Ovary (tissue), 9 donors: Measurements from ENCODE around the gene PLAAT3. TPM values are rescaled to one million over a fixed set of nuclear protein-coding genes. Genes with fewer than 3 reads are reported as not detected.

Source experiments
- DNase-seq, 5 donors: peaks; one replicate each; pipeline ENCODE4 v3.0.0-alpha.2; 2019 to 2020
- H3K27ac ChIP-seq, 2 donors: fragments of 200-600 bp; one replicate each; pipeline versions ENCODE4 v1.5.1 to v1.8.0; 2019 to 2022
- H3K27me3 ChIP-seq: fragments of 200-600 bp; one replicate; pipeline ENCODE4 v1.8.0; 2022
- H3K36me3 ChIP-seq: fragments of 200-600 bp; sonication (generic); one replicate; pipeline ENCODE4 v1.5.1; 2019
- H3K4me1 ChIP-seq: one replicate; pipeline ENCODE4 v1.8.1; 2013; ENCODE audit warnings: mild to moderate bottlenecking, moderate library complexity; ENCODE audit not compliant: insufficient read depth
- H3K4me3 ChIP-seq: fragments of 200-600 bp; sonication (generic); one replicate; pipeline ENCODE4 v1.5.1; 2017
- H3K9me3 ChIP-seq, 2 donors: fragments of 200-600 bp in 1 of 2; sonication (generic) in 1 of 2; one replicate each; pipeline versions ENCODE4 v1.5.1 to v1.8.1; 2013 to 2019; ENCODE audit warnings: mild to moderate bottlenecking in 1 of 2, moderate library complexity in 1 of 2
- EP300 ChIP-seq: sonication (generic); formaldehyde crosslinking; IDR thresholded peaks from one replicate; pipeline ENCODE4 v1.6.1; 2017; ENCODE audit warnings: antibody characterized with exemption
- POLR2A ChIP-seq: fragments of 450-650 bp; IDR thresholded peaks from one replicate; pipeline ENCODE4 v1.6.1; 2017; ENCODE audit warnings: antibody characterized with exemption, mild to moderate bottlenecking, moderate library complexity
- WGBS, 3 donors: extraction: QIAGEN DNeasy Blood & Tissue Kit in 1 of 3; methylation state at CpG; one replicate each; pipeline versions ENCODE4 v1.1.5 to v1.1.7; 2013 to 2017; 5-methylcytosine and 5-hydroxymethylcytosine counted together
- intact Hi-C, 4 donors: fragments of 100-400 bp; cut with DNase I; formaldehyde crosslinking; loops; one replicate each; pipeline versions ENCODE4 v1.11.0 to v1.15.1; 2022 to 2023
- polyA plus RNA-seq, 2 donors: library from polyadenylated mRNA; stranded (reverse); fragments of 200-250 nt in 1 of 2; fragments of 350-450 nt in 1 of 2; fragmentation: Illumina TruSeq in 1 of 2; extraction: RNeasy Lipid Tissue Mini Kit (QIAGEN cat#74804) in 1 of 2; gene quantifications; one replicate each; pipeline ENCODE4 v1.2.3, GENCODE V29; 2013 to 2014
- total RNA-seq, 7 donors: library from RNA; depleted of rRNA in 2 of 7; stranded (reverse); fragments of >200 nt in 2 of 7; fragmentation: NEBNext Ultra II Directional in 3 of 7; extraction: Animal tissue kit (Norgen Biotek cat#: 25700) in 3 of 7; gene quantifications; one replicate each; pipeline versions ENCODE4 v1.1.0 to v1.2.4, GENCODE V29; 2016 to 2023
- TF ChIP-seq, protein P1 (sequence below), 3 donors: fragments of 450-650 bp in 2 of 3; fragments of 200-600 bp in 1 of 3; IDR thresholded peaks; one replicate each; pipeline versions ENCODE4 v1.5.1 to v1.8.0; 2016 to 2022; ENCODE audit warnings: antibody characterized with exemption in 3 of 3, mild to moderate bottlenecking in 1 of 3
- donor health status: DM: no; HTN: no; CAD: no; lungs with moderate emphysema.
- donor health status: DM: no; HTN: no; CAD: no.
- donor health status: Bipolar disorder and iron deficiency.
- donor health status: DM: yes; HTN: yes; CAD: no.
- donor health status: DM: no; HTN: no; CAD: no.
- donor health status: DM: yes; HTN: yes; CAD: no.

The PLAAT3 gene
- total and polyA plus RNA-seq, 9 donors: 41.1 to 147 (median 110) TPM

DNA sequence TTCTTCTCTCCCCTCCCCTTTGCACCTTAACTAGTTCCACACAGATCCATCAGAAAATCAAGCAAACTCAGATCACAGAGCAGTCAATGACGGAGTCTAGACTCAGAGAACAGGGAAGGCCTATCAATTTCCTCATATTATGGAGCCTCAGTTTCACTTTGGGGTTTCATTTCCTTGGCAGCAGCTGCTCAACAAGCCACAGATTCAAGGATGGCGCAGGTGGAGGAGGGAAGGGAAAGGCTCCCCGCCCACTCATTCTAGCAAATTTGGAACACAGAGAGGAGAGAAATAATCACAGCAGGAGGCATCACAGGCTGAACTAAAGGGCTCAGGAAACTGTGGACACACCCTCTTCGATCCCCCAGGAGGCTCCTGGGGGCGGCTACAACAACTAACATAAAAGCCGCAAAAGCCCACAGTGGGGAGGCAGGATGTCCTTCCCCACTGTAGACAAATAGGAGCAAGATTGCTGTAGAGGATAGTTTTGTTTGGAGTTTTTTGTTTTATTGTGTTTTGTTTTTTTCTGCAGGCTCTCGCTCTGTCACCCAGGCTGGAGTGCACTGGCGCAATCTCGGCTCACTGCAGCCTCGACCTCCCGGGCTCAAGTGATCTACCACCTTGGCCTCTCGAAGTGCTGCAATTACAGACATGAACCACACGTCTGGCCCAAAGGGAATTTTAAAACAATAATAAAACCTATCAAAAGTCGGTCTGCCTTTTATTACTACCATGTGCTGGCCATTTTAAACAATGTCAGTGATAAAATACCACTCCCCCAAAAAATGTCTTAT is 3.4 kb downstream of the PLAAT3 start:
- no peak for TF ChIP-seq POLR2A
- TF ChIP-seq, protein P1, sequence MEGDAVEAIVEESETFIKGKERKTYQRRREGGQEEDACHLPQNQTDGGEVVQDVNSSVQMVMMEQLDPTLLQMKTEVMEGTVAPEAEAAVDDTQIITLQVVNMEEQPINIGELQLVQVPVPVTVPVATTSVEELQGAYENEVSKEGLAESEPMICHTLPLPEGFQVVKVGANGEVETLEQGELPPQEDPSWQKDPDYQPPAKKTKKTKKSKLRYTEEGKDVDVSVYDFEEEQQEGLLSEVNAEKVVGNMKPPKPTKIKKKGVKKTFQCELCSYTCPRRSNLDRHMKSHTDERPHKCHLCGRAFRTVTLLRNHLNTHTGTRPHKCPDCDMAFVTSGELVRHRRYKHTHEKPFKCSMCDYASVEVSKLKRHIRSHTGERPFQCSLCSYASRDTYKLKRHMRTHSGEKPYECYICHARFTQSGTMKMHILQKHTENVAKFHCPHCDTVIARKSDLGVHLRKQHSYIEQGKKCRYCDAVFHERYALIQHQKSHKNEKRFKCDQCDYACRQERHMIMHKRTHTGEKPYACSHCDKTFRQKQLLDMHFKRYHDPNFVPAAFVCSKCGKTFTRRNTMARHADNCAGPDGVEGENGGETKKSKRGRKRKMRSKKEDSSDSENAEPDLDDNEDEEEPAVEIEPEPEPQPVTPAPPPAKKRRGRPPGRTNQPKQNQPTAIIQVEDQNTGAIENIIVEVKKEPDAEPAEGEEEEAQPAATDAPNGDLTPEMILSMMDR (IDR thresholded peaks at IDR 0.05): peak in 2 of 3 donors; percentile 16 to 17
- no peak overlapping the region for H3K4me3 ChIP-seq
- peak overlapping the region; percentile 65 to 88 for H3K27ac ChIP-seq
- H3K36me3 ChIP-seq: no peaks in the 10 kb centered on the region
- H3K4me1 ChIP-seq: peaks cover 18% of the 10 kb centered on the region
- intact Hi-C loops: loop anchor here in 1 of 4 donors (10.0 kb wide), 1 partner anchor 1056 kb away; no protein-coding TSS in a partner anchor
- DNase-seq: peak in 3 of 5 donors; percentile 42 to 52 (median 42)
- no peaks in the 10 kb centered on the region for H3K9me3 ChIP-seq
- H3K27me3 ChIP-seq: no peaks in the 10 kb centered on the region
- 13 to 29% (median 15%) methylated on average over 14 of the region's 14 CpGs for WGBS, 3 donors

DNA sequence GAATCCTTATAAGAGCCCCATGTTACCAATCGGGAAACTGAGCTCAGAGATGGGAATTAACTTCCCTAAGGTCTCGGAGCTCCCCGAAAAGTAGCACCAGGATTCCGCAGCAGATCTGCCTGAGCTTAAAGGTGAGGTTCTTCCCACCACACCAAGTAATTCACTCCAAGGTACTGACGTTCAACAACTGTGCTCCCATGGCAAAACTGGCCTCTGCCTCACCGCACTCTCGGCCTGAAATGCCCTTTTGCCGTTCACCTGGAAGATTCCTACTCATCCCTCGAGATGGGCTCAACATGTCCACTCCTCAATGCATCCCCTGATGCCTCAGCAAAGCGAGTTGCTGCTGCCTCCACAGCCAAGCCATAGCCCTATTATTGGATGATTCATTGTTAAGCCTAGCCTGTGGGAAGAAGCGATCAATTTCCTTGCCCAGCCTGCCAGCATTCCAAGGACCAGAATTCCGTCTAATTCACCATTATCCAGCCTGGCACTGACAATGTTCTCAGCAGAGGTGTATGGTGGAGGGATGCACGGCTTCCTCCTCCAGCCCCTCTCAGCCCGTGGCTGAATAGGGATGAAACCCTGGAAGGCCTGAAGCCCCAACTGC is 4.2 kb downstream of the PLAAT3 start:
- H3K27me3 ChIP-seq: no peaks in the 10 kb centered on the region
- peaks cover 18% of the 10 kb centered on the region for H3K4me1 ChIP-seq
- no peak overlapping the region for H3K4me3 ChIP-seq
- DNase-seq: peak in 1 of 5 donors; percentile 30
- 67 to 86% (median 74%) methylated on average over 14 of the region's 14 CpGs for WGBS, 3 donors
- intact Hi-C loops: loop anchor here in 1 of 4 donors (10.0 kb wide), 1 partner anchor 1055 kb away; no protein-coding TSS in a partner anchor
- TF ChIP-seq EP300: no peak
- no peak for TF ChIP-seq POLR2A
- TF ChIP-seq, protein P1 (IDR thresholded peaks at IDR 0.05): no peak
- H3K9me3 ChIP-seq: no peaks in the 10 kb centered on the region
- H3K27ac ChIP-seq: peak overlapping the region; percentile 83 to 88
- H3K36me3 ChIP-seq: no peaks in the 10 kb centered on the region

DNA sequence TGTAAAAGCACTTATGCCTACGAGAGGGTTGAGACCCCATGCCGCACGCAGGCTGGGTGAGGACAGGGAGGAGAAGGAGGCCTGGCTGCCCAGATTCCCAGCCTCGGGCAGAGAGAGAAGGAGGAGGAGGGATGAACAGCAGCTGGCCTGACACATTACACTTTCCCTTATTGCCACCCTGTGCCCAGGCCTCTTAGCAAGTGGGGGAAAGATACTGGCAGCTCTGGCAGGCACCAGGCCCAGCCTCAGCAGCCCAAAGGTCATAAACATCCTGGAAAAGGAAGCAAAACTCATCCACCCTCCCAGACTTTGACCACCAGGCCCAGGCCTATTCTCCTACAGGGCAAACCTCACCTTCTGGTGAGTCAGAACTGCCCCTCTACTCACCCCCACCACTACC is 4.7 kb downstream of the PLAAT3 start:
- DNase-seq: peak in 2 of 5 donors; percentile 41 to 45
- Histone ChIP-seq H3K27me3 (no peaks in the 10 kb centered on the region), H3K9me3 (no peaks in the 10 kb centered on the region), H3K4me1 (peaks cover 18% of the 10 kb centered on the region), H3K4me3 (no peak overlapping the region), H3K36me3 (no peaks in the 10 kb centered on the region), H3K27ac (peak overlapping the region; percentile 83 to 88)
- 26 to 68% (median 43%) methylated on average over 4 of the region's 4 CpGs for WGBS, 3 donors
- TF ChIP-seq EP300 (no peak), POLR2A (no peak)
- TF ChIP-seq, protein P1 (IDR thresholded peaks at IDR 0.05): no peak
- intact Hi-C loops: no loop called here

DNA sequence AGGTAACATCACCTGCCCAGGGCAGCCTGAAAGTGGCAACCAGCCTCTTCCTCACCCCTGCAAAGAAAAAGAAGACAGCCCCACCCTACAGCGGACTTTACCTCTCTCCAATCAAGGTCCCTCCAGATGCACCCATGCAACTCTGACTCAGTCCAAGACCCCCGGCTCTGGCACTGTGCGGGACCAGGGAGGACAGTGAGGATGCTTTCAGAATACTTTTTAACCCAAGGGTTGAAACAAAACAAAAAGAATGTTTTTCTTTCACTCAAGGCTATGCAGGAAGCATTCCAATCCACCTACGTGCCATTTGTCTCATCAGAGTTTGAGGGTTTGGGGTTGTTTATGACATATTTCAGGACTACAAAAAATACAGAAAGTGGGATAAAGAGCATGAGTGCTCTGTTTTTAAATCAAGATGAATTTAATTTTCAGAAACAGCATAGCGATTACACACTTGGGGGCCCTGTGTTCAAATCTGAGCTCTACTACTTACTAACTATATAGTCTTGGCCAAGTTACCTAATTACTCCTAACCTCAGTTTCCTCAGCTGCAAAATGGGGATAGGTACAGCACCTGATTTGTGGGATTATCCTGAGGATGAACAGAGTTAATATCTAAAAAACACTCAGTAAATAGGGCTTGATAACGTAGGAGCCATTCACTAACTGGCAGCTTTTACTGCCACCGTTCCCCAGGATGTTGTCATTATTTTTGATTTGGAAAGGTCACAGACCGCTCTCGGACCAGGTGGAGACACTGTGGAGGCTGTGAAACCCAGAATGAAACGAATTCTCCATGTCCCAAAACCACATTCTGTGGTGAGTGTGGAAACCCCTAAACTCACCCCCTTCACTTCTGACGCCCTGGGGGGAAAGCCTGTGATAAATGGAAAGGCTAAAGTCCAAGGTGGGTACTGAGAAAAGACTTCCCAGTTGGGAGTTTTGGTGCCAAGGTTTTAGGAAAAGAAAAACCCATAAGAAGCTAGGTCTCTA is 5.6 kb downstream of the PLAAT3 start:
- no peaks in the 10 kb centered on the region for H3K36me3 ChIP-seq
- peak overlapping the region; percentile 83 to 88 for H3K27ac ChIP-seq
- peaks cover 18% of the 10 kb centered on the region for H3K4me1 ChIP-seq
- WGBS, 3 donors: 20 to 44% (median 30%) methylated on average over 11 of the region's 11 CpGs
- intact Hi-C loops: no loop called here
- H3K4me3 ChIP-seq: no peak overlapping the region
- DNase-seq: no peak
- no peaks in the 10 kb centered on the region for H3K27me3 ChIP-seq
- TF ChIP-seq, protein P1 (IDR thresholded peaks at IDR 0.05): no peak
- TF ChIP-seq POLR2A (no peak), EP300 (no peak)
- H3K9me3 ChIP-seq: no peaks in the 10 kb centered on the region
